T47D (cell line): ENCODE data around the gene SERPINA3.
"Not testable (repeated sequence)": the region's sequence is repeated elsewhere in the genome, so short reads cannot be mapped to it uniquely, and the experiment has no call there.

Source experiments
- DNase-seq, 2 experiments: peaks; one replicate each; pipeline versions ENCODE4 v3.0.0 to v3.0.0-alpha.2; 2011 to 2012; ENCODE audit warnings: low read depth in 1 of 2, low spot score in 1 of 2
- JUND ChIP-seq: IDR thresholded peaks from 2 replicates; pipeline ENCODE4 v1.6.1; 2012; ENCODE audit warnings: low read depth
- in situ Hi-C: cut with HindIII; loops from 2 replicates; pipeline ENCODE4 v1.10.0; 2016; ENCODE audit warnings: low sequenced_read_pairs, low pct_unique_long_range_greater_than_20kb

Gene SERPINA3

GRCh38 chr14:94593376-94593748 lies 18.8 kb upstream of the SERPINA3 start:
- no peak for TF ChIP-seq JUND

GRCh38 chr14:94593749-94594431 lies 18.3 kb upstream of the SERPINA3 start:
- in situ Hi-C loops: no loop called here
- no peak for DNase-seq
- no peak for TF ChIP-seq JUND

More at GRCh38 chr14:94593376-94593748, 18.8 kb upstream of the SERPINA3 start:
- no peak for DNase-seq
- in situ Hi-C loops: no loop called here

GRCh38 chr14:94594441-94594840 lies 17.8 kb upstream of the SERPINA3 start:
- DNase-seq: no peak
- in situ Hi-C loops: no loop called here
- TF ChIP-seq JUND: no peak

GRCh38 chr14:94595912-94596311 lies 16.3 kb upstream of the SERPINA3 start:
- DNase-seq: no peak
- TF ChIP-seq JUND: no peak
- in situ Hi-C loops: no loop called here

GRCh38 chr14:94596361-94596760 lies 15.8 kb upstream of the SERPINA3 start:
- in situ Hi-C loops: no loop called here
- TF ChIP-seq JUND: no peak
- DNase-seq: no peak

GRCh38 chr14:94597788-94598187 lies 14.4 kb upstream of the SERPINA3 start:
- in situ Hi-C loops: no loop called here
- no peak for DNase-seq
- no peak for TF ChIP-seq JUND

- in situ Hi-C loops: no loop called here
- no peak for TF ChIP-seq JUND
- no peak for DNase-seq
Measured at GRCh38 chr14:94598506-94598815, 13.7 kb upstream of the SERPINA3 start.

GRCh38 chr14:94598816-94599655 lies 13.2 kb upstream of the SERPINA3 start:
- in situ Hi-C loops: no loop called here
- peak; percentile 26 to 85 for DNase-seq

GRCh38 chr14:94599656-94600004 lies 12.6 kb upstream of the SERPINA3 start:
- in situ Hi-C loops: no loop called here
- no peak for DNase-seq
- TF ChIP-seq JUND: no peak

More at GRCh38 chr14:94598816-94599655, 13.2 kb upstream of the SERPINA3 start:
- no peak for TF ChIP-seq JUND

- DNase-seq: no peak
- in situ Hi-C loops: no loop called here
- no peak for TF ChIP-seq JUND
Measured at GRCh38 chr14:94600148-94600545, 12.0 kb upstream of the SERPINA3 start.

- in situ Hi-C loops: no loop called here
- no peak for TF ChIP-seq JUND
- peak in 1 of 2 experiments; percentile 42 for DNase-seq
Measured at GRCh38 chr14:94601884-94602391, 10.3 kb upstream of the SERPINA3 start.

- no peak for DNase-seq
- in situ Hi-C loops: no loop called here
- TF ChIP-seq JUND: no peak
Measured at GRCh38 chr14:94602722-94603121, 9.5 kb upstream of the SERPINA3 start.

- in situ Hi-C loops: no loop called here
- TF ChIP-seq JUND: no peak
- no peak for DNase-seq
Measured at GRCh38 chr14:94605361-94605760, 6.8 kb upstream of the SERPINA3 start.

- in situ Hi-C loops, DNase-seq: not testable (repeated sequence)
Measured at GRCh38 chr14:94608966-94609365, 3.2 kb upstream of the SERPINA3 start.
